ENCODE measurements around the gene NEK11.

DNA sequence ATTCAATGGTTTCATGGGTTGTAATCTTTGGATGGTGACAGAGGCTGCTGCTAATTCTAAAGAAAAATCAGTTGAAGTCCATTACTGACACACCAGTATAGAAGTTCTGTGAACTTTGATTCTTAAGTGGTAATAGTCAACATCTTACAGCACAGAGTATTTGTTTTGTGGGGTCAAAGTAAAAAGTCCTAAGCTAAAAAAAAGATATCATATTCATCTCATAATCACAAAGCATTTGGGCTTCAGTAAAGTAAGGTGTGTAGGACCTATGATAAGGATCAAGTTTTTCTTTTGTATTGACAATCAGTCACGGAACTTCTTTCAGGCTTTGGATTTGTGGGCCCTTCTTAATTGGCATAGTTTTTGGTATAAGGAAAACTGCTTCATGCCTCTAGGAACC, 1.1 kb upstream of the NEK11 start:
- TF ChIP-seq, protein P1, sequence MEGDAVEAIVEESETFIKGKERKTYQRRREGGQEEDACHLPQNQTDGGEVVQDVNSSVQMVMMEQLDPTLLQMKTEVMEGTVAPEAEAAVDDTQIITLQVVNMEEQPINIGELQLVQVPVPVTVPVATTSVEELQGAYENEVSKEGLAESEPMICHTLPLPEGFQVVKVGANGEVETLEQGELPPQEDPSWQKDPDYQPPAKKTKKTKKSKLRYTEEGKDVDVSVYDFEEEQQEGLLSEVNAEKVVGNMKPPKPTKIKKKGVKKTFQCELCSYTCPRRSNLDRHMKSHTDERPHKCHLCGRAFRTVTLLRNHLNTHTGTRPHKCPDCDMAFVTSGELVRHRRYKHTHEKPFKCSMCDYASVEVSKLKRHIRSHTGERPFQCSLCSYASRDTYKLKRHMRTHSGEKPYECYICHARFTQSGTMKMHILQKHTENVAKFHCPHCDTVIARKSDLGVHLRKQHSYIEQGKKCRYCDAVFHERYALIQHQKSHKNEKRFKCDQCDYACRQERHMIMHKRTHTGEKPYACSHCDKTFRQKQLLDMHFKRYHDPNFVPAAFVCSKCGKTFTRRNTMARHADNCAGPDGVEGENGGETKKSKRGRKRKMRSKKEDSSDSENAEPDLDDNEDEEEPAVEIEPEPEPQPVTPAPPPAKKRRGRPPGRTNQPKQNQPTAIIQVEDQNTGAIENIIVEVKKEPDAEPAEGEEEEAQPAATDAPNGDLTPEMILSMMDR (IDR thresholded peaks at IDR 0.05) = no peak
- no peak for TF ChIP-seq POLR2A (IDR thresholded peaks at IDR 0.05)
